Measurements from ENCODE around the gene CHPF. TPM values are rescaled to one million over a fixed set of nuclear protein-coding genes. Genes with fewer than 3 reads are reported as not detected.

The CHPF gene
- total RNA-seq, 4 donors from 2014 or later: 21.0 to 50.5 (median 37.2) TPM

- TF ChIP-seq CTCF (IDR thresholded peaks at IDR 0.05 in 4 of 5, conservative IDR thresholded peaks at IDR 0.05 in 1 of 5) (peak in 4 of 5 experiments; percentile 24 to 76 (median 54)), POLR2A (IDR thresholded peaks at IDR 0.05) (no peak)
- DNase-seq (no peak), ATAC-seq (no peak)
- no peak overlapping the region for H3K4me3 ChIP-seq
- peaks cover 0 to 43% of the 10 kb centered on the region in 2 donors for H3K36me3 ChIP-seq
- in situ Hi-C loops (cut with MboI; ENCODE audit: low sequenced_read_pairs in 4 of 4) (no loop called here), intact Hi-C loops (cut with DNase I; ENCODE audit: low total_unique reads) (no loop called here)
- no peaks in the 10 kb centered on the region for H3K4me1 ChIP-seq
- no peaks in the 10 kb centered on the region for H3K27me3 ChIP-seq
- no peaks in the 10 kb centered on the region for H3K9me3 ChIP-seq
- no peak overlapping the region for H3K27ac ChIP-seq
Observed at GRCh38 chr2:219560037-219560892, 16.7 kb upstream of the CHPF start.

GRCh38 chr2:219559156-219559915, 15.7 kb upstream of the CHPF start:
- DNase-seq: no peak
- ATAC-seq: no peak
- in situ Hi-C loops (cut with MboI; ENCODE audit: low sequenced_read_pairs in 4 of 4): no loop called here
- no peak overlapping the region for H3K27ac ChIP-seq
- H3K27me3 ChIP-seq: no peaks in the 10 kb centered on the region
- H3K4me1 ChIP-seq: no peaks in the 10 kb centered on the region
- intact Hi-C loops (cut with DNase I; ENCODE audit: low total_unique reads): no loop called here
- TF ChIP-seq POLR2A (IDR thresholded peaks at IDR 0.05): no peak
- no peak for TF ChIP-seq CTCF (IDR thresholded peaks at IDR 0.05 in 4 of 5, conservative IDR thresholded peaks at IDR 0.05 in 1 of 5)
- no peaks in the 10 kb centered on the region for H3K9me3 ChIP-seq
- no peak overlapping the region for H3K4me3 ChIP-seq
- H3K36me3 ChIP-seq: peaks cover 0 to 41% of the 10 kb centered on the region in 2 donors

- no peak for TF ChIP-seq CTCF (IDR thresholded peaks at IDR 0.05 in 4 of 5, conservative IDR thresholded peaks at IDR 0.05 in 1 of 5)
- TF ChIP-seq POLR2A (IDR thresholded peaks at IDR 0.05): no peak
- no peak for ATAC-seq
- in situ Hi-C loops (cut with MboI; ENCODE audit: low sequenced_read_pairs in 4 of 4) (no loop called here), intact Hi-C loops (cut with DNase I; ENCODE audit: low total_unique reads) (no loop called here)
- Histone ChIP-seq H3K4me1 (peaks cover under 1 to 2% of the 10 kb centered on the region in 2 donors), H3K27me3 (no peaks in the 10 kb centered on the region), H3K9me3 (no peaks in the 10 kb centered on the region), H3K27ac (no peak overlapping the region), H3K4me3 (no peak overlapping the region), H3K36me3 (peaks cover 0 to 28% of the 10 kb centered on the region in 2 donors)
- DNase-seq: no peak
Observed at GRCh38 chr2:219557791-219558785, 14.5 kb upstream of the CHPF start.

- Histone ChIP-seq H3K4me1 (peaks cover 5 to 8% of the 10 kb centered on the region in 2 donors), H3K4me3 (no peak overlapping the region), H3K36me3 (peaks cover 0 to 20% of the 10 kb centered on the region in 2 donors), H3K27ac (no peak overlapping the region), H3K9me3 (no peaks in the 10 kb centered on the region), H3K27me3 (no peaks in the 10 kb centered on the region)
- in situ Hi-C loops (cut with MboI; ENCODE audit: low sequenced_read_pairs in 4 of 4): no loop called here
- intact Hi-C loops (cut with DNase I; ENCODE audit: low total_unique reads): no loop called here
- TF ChIP-seq CTCF (IDR thresholded peaks at IDR 0.05 in 4 of 5, conservative IDR thresholded peaks at IDR 0.05 in 1 of 5): no peak
- no peak for TF ChIP-seq POLR2A (IDR thresholded peaks at IDR 0.05)
- DNase-seq: no peak
- no peak for ATAC-seq
Observed at GRCh38 chr2:219557320-219557719, 13.7 kb upstream of the CHPF start.

Data from gastrocnemius medialis (tissue), 4 donors.